ENCODE results near the gene IL1B.

Gene IL1B

DNA sequence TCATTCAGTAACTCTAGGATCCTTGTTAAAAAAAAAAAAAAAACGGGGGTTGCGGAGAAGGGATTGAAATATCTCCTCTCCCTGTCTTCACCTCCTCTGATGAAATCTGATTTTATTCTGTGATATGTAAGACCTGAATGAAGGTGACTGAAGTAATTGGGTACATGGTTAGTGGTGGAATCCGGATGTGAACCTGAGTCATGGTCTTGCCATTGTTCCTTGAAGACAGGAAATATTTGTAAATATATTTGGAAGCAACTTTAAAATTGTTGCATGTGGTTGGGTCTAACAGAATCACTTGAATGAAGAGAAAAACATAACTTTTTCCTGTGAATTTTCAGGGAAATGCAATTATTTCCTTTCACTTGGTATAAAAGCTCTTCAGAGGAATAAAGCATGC is 49.3 kb downstream of the IL1B start:
- Histone ChIP-seq H4K20me1 (ENCODE audit: control insufficient read depth, insufficient read depth, low read depth, low read length) (no peaks in the 10 kb centered on the region), H3K4me3 (ENCODE audit: low read length) (no peak overlapping the region), H3K36me3 (ENCODE audit: control insufficient read depth, low read length) (no peaks in the 10 kb centered on the region), H3F3A (ENCODE audit: control insufficient read depth, insufficient read depth) (no peaks in the 10 kb centered on the region), H3K79me2 (ENCODE audit: control insufficient read depth, low read length) (no peaks in the 10 kb centered on the region), H3K27ac (ENCODE audit: low read depth, low read length) (no peak overlapping the region), H3K4me2 (ENCODE audit: low read length) (no peak overlapping the region), H3K9me2 (replicated peaks; ENCODE audit: control insufficient read depth, low read length) (no peaks in the 10 kb centered on the region), H3K4me1 (ENCODE audit: control insufficient read depth, low read length) (peaks cover 12% of the 10 kb centered on the region), H3K27me3 (ENCODE audit: control insufficient read depth, low read length) (no peaks in the 10 kb centered on the region), H3K9me3 (ENCODE audit: control insufficient read depth, insufficient read depth, low read length) (no peaks in the 10 kb centered on the region)
- TF ChIP-seq, protein P1, sequence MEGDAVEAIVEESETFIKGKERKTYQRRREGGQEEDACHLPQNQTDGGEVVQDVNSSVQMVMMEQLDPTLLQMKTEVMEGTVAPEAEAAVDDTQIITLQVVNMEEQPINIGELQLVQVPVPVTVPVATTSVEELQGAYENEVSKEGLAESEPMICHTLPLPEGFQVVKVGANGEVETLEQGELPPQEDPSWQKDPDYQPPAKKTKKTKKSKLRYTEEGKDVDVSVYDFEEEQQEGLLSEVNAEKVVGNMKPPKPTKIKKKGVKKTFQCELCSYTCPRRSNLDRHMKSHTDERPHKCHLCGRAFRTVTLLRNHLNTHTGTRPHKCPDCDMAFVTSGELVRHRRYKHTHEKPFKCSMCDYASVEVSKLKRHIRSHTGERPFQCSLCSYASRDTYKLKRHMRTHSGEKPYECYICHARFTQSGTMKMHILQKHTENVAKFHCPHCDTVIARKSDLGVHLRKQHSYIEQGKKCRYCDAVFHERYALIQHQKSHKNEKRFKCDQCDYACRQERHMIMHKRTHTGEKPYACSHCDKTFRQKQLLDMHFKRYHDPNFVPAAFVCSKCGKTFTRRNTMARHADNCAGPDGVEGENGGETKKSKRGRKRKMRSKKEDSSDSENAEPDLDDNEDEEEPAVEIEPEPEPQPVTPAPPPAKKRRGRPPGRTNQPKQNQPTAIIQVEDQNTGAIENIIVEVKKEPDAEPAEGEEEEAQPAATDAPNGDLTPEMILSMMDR (IDR thresholded peaks at IDR 0.05; ENCODE audit: low read depth, low read length, poor library complexity, severe bottlenecking): no peak
- TF ChIP-seq EZH2phosphoT487 (IDR thresholded peaks at IDR 0.05; ENCODE audit: borderline replicate concordance, low read length): no peak

DNA sequence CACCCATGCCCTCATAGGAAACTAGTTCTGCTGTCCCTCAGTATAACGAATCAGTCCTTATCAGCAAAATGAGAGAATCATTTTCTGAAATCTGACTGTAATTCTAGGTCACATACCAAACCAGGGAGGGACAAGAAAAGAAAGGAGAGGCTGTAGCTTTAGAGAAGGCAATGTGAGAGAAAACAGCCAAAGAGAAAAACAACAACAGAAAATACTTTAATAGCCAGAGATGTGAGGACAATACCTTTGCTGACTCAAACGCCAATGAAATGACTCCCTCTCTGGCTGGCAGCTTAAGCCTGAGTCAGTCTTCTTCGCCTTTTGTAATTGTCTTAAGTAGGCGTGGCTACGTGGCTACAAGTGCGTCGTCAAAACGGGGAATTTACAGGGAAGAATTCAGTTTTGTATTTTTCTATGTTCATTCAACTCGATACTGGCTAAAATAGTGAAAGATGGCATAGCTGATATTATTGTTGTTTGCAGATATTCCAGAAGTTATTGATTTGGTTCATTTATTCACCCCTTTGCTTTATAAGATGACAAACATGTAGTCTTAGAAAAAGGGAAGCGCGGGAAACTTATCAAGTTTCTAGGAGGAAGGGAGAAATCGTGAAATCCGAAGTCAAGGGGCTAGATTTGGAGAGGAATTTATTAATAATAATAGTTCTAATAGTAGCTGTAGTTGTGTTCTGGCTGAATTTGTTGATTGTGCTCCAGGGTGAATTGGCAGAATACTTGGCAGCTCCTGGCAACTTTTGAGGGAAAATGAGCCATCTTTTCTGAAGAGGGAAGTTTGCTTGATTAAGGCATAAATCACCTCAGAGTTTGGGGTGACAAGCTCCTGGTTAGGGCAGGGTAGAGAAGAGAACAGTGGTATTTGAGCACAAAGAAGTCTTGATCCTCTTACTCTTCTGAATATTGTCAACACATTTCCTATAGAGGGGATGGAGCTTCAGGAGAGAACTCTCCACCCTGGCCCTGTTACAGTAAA is 52.1 kb downstream of the IL1B start, which contains the start of gene IL1A:
Gene IL1A, minus strand, starts transcription at position 295 of the 991 bp plus-strand sequence. CDS start 723 bp downstream, outside the sequence.
- Histone ChIP-seq H3K36me3 (ENCODE audit: control insufficient read depth, low read length) (no peaks in the 10 kb centered on the region), H3K9me2 (replicated peaks; ENCODE audit: control insufficient read depth, low read length) (no peaks in the 10 kb centered on the region), H3K27ac (ENCODE audit: low read depth, low read length) (no peak within 1 kb of the TSS), H3K4me2 (ENCODE audit: low read length) (no peak within 1 kb of the TSS), H3K4me1 (ENCODE audit: control insufficient read depth, low read length) (peaks cover 22% of the 10 kb centered on the region), H3K9me3 (ENCODE audit: control insufficient read depth, insufficient read depth, low read length) (no peaks in the 10 kb centered on the region), H3K4me3 (ENCODE audit: low read length) (no peak within 1 kb of the TSS), H4K20me1 (ENCODE audit: control insufficient read depth, insufficient read depth, low read depth, low read length) (no peaks in the 10 kb centered on the region), H3K27me3 (ENCODE audit: control insufficient read depth, low read length) (no peaks in the 10 kb centered on the region), H3K79me2 (ENCODE audit: control insufficient read depth, low read length) (no peaks in the 10 kb centered on the region), H3F3A (ENCODE audit: control insufficient read depth, insufficient read depth) (no peaks in the 10 kb centered on the region)
- TF ChIP-seq EZH2phosphoT487 (IDR thresholded peaks at IDR 0.05; ENCODE audit: borderline replicate concordance, low read length): no peak
- TF ChIP-seq, protein P1 (IDR thresholded peaks at IDR 0.05; ENCODE audit: low read depth, low read length, poor library complexity, severe bottlenecking): no peak

GRCh38 chr2:112783187-112783714 is 53.3 kb downstream of the IL1B start:
- Histone ChIP-seq H3K27ac (ENCODE audit: low read depth, low read length) (no peak overlapping the region), H3K9me3 (ENCODE audit: control insufficient read depth, insufficient read depth, low read length) (no peaks in the 10 kb centered on the region), H3F3A (ENCODE audit: control insufficient read depth, insufficient read depth) (no peaks in the 10 kb centered on the region), H3K36me3 (ENCODE audit: control insufficient read depth, low read length) (no peaks in the 10 kb centered on the region), H3K4me3 (ENCODE audit: low read length) (no peak overlapping the region), H3K4me1 (ENCODE audit: control insufficient read depth, low read length) (peaks cover 22% of the 10 kb centered on the region), H4K20me1 (ENCODE audit: control insufficient read depth, insufficient read depth, low read depth, low read length) (no peaks in the 10 kb centered on the region), H3K27me3 (ENCODE audit: control insufficient read depth, low read length) (no peaks in the 10 kb centered on the region), H3K79me2 (ENCODE audit: control insufficient read depth, low read length) (no peaks in the 10 kb centered on the region), H3K9me2 (replicated peaks; ENCODE audit: control insufficient read depth, low read length) (no peaks in the 10 kb centered on the region), H3K4me2 (ENCODE audit: low read length) (no peak overlapping the region)
- TF ChIP-seq, protein P1 (IDR thresholded peaks at IDR 0.05; ENCODE audit: low read depth, low read length, poor library complexity, severe bottlenecking): no peak
- TF ChIP-seq EZH2phosphoT487 (IDR thresholded peaks at IDR 0.05; ENCODE audit: borderline replicate concordance, low read length): no peak

All from DOHH2 (cell line).